HepG2 (cell line): ENCODE measurements around the gene ANKRD17. TPM values are rescaled to one million over a fixed set of nuclear protein-coding genes. Genes with fewer than 3 reads are reported as not detected.

Experiments
- ATAC-seq: fragments of 200-7000 bp; cut with Tn5 transposase; 3 replicates; pipeline ENCODE4 v1.9.1; 2020; ENCODE audit warnings: mild to moderate bottlenecking, moderate library complexity
- BruUV-seq: library from RNA; stranded (reverse); fragments of 400-500 nt; replicated peaks from 2 replicates; lab custom pipeline; 2021; lab: Mats Ljungman, UMichigan
- CTCF ChIA-PET: fragments of 300-600 bp; formaldehyde crosslinking; extraction: SDS; loops from one replicate; lab custom pipeline; 2021; ENCODE audit warnings: low total read pairs, inconsistent platforms, low intra/inter-chr PET ratio; lab: Yijun Ruan, JAX
- POLR2A ChIA-PET: fragments of 350-600 bp; sonication (Branson Sonifier 250); formaldehyde crosslinking; loops from one replicate; lab custom pipeline; 2020; ENCODE audit warnings: antibody characterized with exemption, inconsistent platforms; lab: Yijun Ruan, JAX
- DNase-seq: peaks from one replicate; pipeline ENCODE4 v3.0.0-alpha.2; 2015; ENCODE audit warnings: low spot score
- FAIRE-seq: peaks from 3 replicates; lab custom pipeline; 2011; peaks lifted over from hg19 to GRCh38; lab: Jason Lieb, UNC
- H2AFZ ChIP-seq: one replicate; pipeline ENCODE4 v1.6.1; 2011; ENCODE audit warnings: low read length, inconsistent platforms
- H3K27ac ChIP-seq: fragments of 300-600 bp; 3 replicates; pipeline ENCODE4 v1.8.0; 2011; ENCODE audit warnings: mixed run types, mild to moderate bottlenecking, mixed read lengths, low read length, inconsistent platforms; ENCODE audit not compliant: insufficient read depth; ENCODE audit errors: extremely low read length
- H3K27me3 ChIP-seq, 2 experiments: fragments of 200-600 bp in 1 of 2; 2 replicates in 1 of 2; 3 replicates in 1 of 2; pipeline versions ENCODE4 v1.6.0 to v1.8.0; 2011; ENCODE audit warnings: low read length in 2 of 2, mild to moderate bottlenecking in 2 of 2, moderate library complexity in 2 of 2, inconsistent platforms in 1 of 2; ENCODE audit not compliant: insufficient read depth in 2 of 2, control insufficient read depth in 1 of 2
- H3K36me3 ChIP-seq, 2 experiments: fragments of 200-600 bp in 1 of 2; replicated peaks in 1 of 2; 2 replicates in 1 of 2; 3 replicates in 1 of 2; pipeline versions ENCODE4 v1.5.1 to v1.8.0; 2011; ENCODE audit warnings: low read length in 2 of 2, inconsistent platforms in 1 of 2; ENCODE audit not compliant: insufficient read depth in 2 of 2, control insufficient read depth in 1 of 2
- H3K4me1 ChIP-seq: 2 replicates; pipeline ENCODE4 v1.5.1; 2012; ENCODE audit warnings: low read length, inconsistent platforms; ENCODE audit not compliant: insufficient read depth
- H3K4me2 ChIP-seq: 2 replicates; pipeline ENCODE4 v1.6.0; 2011; ENCODE audit warnings: low read depth, low read length, inconsistent platforms
- H3K4me3 ChIP-seq, 3 experiments: fragments of 200-600 bp in 1 of 3; sonication (generic), shearing (Covaris generic) in 1 of 3; replicated peaks in 1 of 3; 2 replicates each; pipeline ENCODE4 v1.5.1; 2011 to 2016; ENCODE audit warnings: low read length in 3 of 3, inconsistent platforms in 2 of 3, low read depth in 2 of 3, mild to moderate bottlenecking in 2 of 3, control low read depth in 1 of 3, mixed read lengths in 1 of 3; ENCODE audit not compliant: insufficient read depth in 1 of 3
- H3K79me2 ChIP-seq: one replicate; pipeline ENCODE4 v1.6.1; 2011; ENCODE audit warnings: low read length, inconsistent platforms; ENCODE audit not compliant: insufficient read depth
- H3K9ac ChIP-seq: 2 replicates; pipeline ENCODE4 v1.6.0; 2011; ENCODE audit warnings: mild to moderate bottlenecking, low read depth, low read length, inconsistent platforms; ENCODE audit not compliant: insufficient read depth
- H3K9me3 ChIP-seq: 2 replicates; pipeline ENCODE4 v1.5.1; 2012; ENCODE audit warnings: mild to moderate bottlenecking, low read length
- H4K20me1 ChIP-seq: 2 replicates; pipeline ENCODE4 v1.6.0; 2011; ENCODE audit warnings: inconsistent platforms, mild to moderate bottlenecking, low read length, moderate library complexity; ENCODE audit not compliant: insufficient read depth
- CBX2 ChIP-seq, 2 experiments: fragments of 200-600 bp in 1 of 2; sonication (generic); formaldehyde crosslinking in 1 of 2; IDR thresholded peaks; 2 replicates each; pipeline versions ENCODE4 v1.7.0 to v1.8.1; 2018 to 2022; ENCODE audit warnings: low read depth in 2 of 2, low read length in 1 of 2, mild to moderate bottlenecking in 1 of 2, missing genetic modification reagents in 1 of 2
- DNMT1 ChIP-seq: sonication (generic); formaldehyde crosslinking; IDR thresholded peaks from 2 replicates; pipeline ENCODE4 v1.5.1; 2020; ENCODE audit warnings: mild to moderate bottlenecking, missing genetic modification reagents
- FOXA1 ChIP-seq, 2 experiments: fragments of 450-650 bp in 1 of 2; sonication (generic) in 1 of 2; formaldehyde crosslinking in 1 of 2; IDR thresholded peaks; 2 replicates each; pipeline versions ENCODE4 v1.4.0 to v1.6.1; 2016 to 2020; ENCODE audit warnings: missing genetic modification reagents in 1 of 2
- IRF2 ChIP-seq: IDR thresholded peaks from 2 replicates; pipeline ENCODE4 v1.6.1; 2018; ENCODE audit warnings: missing genetic modification reagents, missing compliant biosample characterization
- IRX3 ChIP-seq: sonication (generic); formaldehyde crosslinking; IDR thresholded peaks from 2 replicates; pipeline ENCODE4 v1.8.1; 2023; ENCODE audit warnings: mild to moderate bottlenecking, low read depth, missing genetic modification reagents, borderline replicate concordance
- MAX ChIP-seq: IDR thresholded peaks from 2 replicates; pipeline ENCODE4 v1.6.1; 2012; ENCODE audit warnings: inconsistent platforms
- RELA ChIP-seq: sonication (generic); formaldehyde crosslinking; IDR thresholded peaks from 2 replicates; pipeline ENCODE4 v1.4.0; 2020; ENCODE audit warnings: missing genetic modification reagents
- TAF15 ChIP-seq: fragments of 200-400 bp; formaldehyde crosslinking; IDR thresholded peaks from one replicate; pipeline ENCODE4 v1.6.1; 2018; ENCODE audit warnings: mild to moderate bottlenecking, low read depth, low read length; ENCODE audit not compliant: poor library complexity, severe bottlenecking
- THAP8 ChIP-seq: sonication (generic); formaldehyde crosslinking; IDR thresholded peaks from 2 replicates; pipeline ENCODE4 v1.5.1; 2020; ENCODE audit warnings: missing genetic modification reagents, mild to moderate bottlenecking, borderline replicate concordance
- ZFP36L2 ChIP-seq: sonication (generic); formaldehyde crosslinking; IDR thresholded peaks from 2 replicates; pipeline ENCODE4 v1.4.0; 2020; ENCODE audit warnings: missing genetic modification reagents
- ZFP41 ChIP-seq: sonication (generic); formaldehyde crosslinking; IDR thresholded peaks from 2 replicates; pipeline ENCODE4 v1.4.0; 2020; ENCODE audit warnings: mild to moderate bottlenecking, missing genetic modification reagents, borderline replicate concordance
- ZKSCAN1 ChIP-seq: fragments of 150-350 bp; IDR thresholded peaks from 2 replicates; pipeline ENCODE4 v1.6.1; 2014; ENCODE audit warnings: low read length
- ZNF124 ChIP-seq: sonication (generic); formaldehyde crosslinking; IDR thresholded peaks from 2 replicates; pipeline ENCODE4 v1.4.0; 2020; ENCODE audit warnings: missing genetic modification reagents
- ZNF136 ChIP-seq: sonication (generic); formaldehyde crosslinking; IDR thresholded peaks from 2 replicates; pipeline ENCODE4 v1.8.1; 2022; ENCODE audit warnings: low read depth, mild to moderate bottlenecking, moderate library complexity, missing genetic modification reagents
- ZNF205 ChIP-seq: IDR thresholded peaks from 2 replicates; pipeline ENCODE4 v1.6.1; 2018; ENCODE audit warnings: missing biosample characterization, missing genetic modification reagents
- ZNF652 ChIP-seq: IDR thresholded peaks from 2 replicates; pipeline ENCODE4 v1.6.1; 2016; ENCODE audit warnings: low read depth, borderline replicate concordance
- ZNF816 ChIP-seq: sonication (generic); formaldehyde crosslinking; IDR thresholded peaks from 2 replicates; pipeline ENCODE4 v1.8.0; 2022; ENCODE audit warnings: missing genetic modification reagents, mild to moderate bottlenecking, borderline replicate concordance
- WGBS: methylation state at CpG from one replicate; pipeline ENCODE4 v1.1.6; 2017; ENCODE audit warnings: low lambda C conversion rate; 5-methylcytosine and 5-hydroxymethylcytosine counted together
- in situ Hi-C: cut with HindIII; loops from 2 replicates; pipeline ENCODE4 v1.10.0; 2017; ENCODE audit warnings: low pct_unique_long_range_greater_than_20kb; ENCODE audit not compliant: extremely low pct_ligation_motif_present
- intact Hi-C: fragments of 100-400 bp; cut with micrococcal nuclease; formaldehyde crosslinking; loops from one replicate; pipeline ENCODE4 v1.10.0; 2022; ENCODE audit not compliant: unreplicated experiment
- polyA plus RNA-seq, 8 experiments: library from polyadenylated mRNA; depleted of rRNA in 3 of 8; stranded (reverse) in 7 of 8; unstranded in 1 of 8; fragments of >200 nt; fragmentation: Illumina TruSeq in 4 of 8; extraction: Trizol in 4 of 8; gene quantifications; 2 replicates each; pipeline versions ENCODE4 v1.2.1 to v1.2.3, GENCODE V29; 2011 to 2016; ENCODE audit warnings: low read depth in 4 of 8, missing spikeins in 1 of 8, mixed read lengths in 1 of 8; ENCODE audit not compliant: insufficient read depth in 1 of 8
- total RNA-seq, 5 experiments: library from RNA; depleted of rRNA; stranded (reverse); fragments of >200 nt; fragmentation: Illumina TruSeq; extraction: Trizol; gene quantifications; 2 replicates each; pipeline ENCODE4 v1.2.3, GENCODE V29; 2016; ENCODE audit warnings: low read depth in 1 of 5
- TF ChIP-seq, protein P1 (sequence below): sonication (generic); formaldehyde crosslinking; IDR thresholded peaks from 2 replicates; pipeline ENCODE4 v1.4.0; 2020; ENCODE audit warnings: missing genetic modification reagents
- TF ChIP-seq, protein P2 (sequence below): IDR thresholded peaks from 2 replicates; pipeline ENCODE4 v1.6.1; 2016; ENCODE audit warnings: low read depth, borderline replicate concordance

ANKRD17 gene
- total and polyA plus RNA-seq, 2 of the 13 experiments (the other 11 are each of a cell fraction or from before 2014, with no cell fraction given), result 55.7 to 61.1 TPM

DNA sequence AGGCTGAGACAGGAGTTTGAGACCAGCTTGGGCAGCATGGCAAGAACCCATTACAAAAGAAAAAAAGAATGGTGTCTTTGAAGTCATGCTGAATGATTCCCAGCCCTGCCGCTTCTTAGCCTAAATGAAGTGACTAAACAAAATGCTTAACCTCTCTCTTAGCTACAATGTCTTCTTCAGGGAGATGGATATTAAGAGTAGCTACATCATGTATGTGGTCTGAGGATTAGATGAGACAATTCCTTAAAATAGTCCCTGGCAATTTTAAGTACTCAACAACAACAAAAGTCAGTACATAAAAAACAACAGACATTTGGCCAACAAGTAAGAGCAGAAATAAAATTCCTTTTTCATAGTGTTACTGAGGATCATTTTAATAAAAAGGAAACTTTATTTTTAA, 124.8 kb downstream of the ANKRD17 start:
- H3K36me3 ChIP-seq, result peaks cover 8 to 60% of the 10 kb centered on the region in 2 experiments
- H3K4me2 ChIP-seq, result no peak overlapping the region
- no peaks in the 10 kb centered on the region for H3K27me3 ChIP-seq
- no peak for ATAC-seq
- CTCF ChIA-PET, result no interaction called here
- H3K27ac ChIP-seq, result no peak overlapping the region
- TF ChIP-seq ZNF205 (CRISPR knock-in tag) (no peak), ZNF124 (CRISPR knock-in tag) (no peak), CBX2 (IDR thresholded peaks at IDR 0.05; ENCODE audit: low read depth, low read length) (no peak), CBX2 (CRISPR knock-in tag; IDR thresholded peaks at IDR 0.05; ENCODE audit: low read depth) (no peak), ZNF136 (CRISPR knock-in tag) (no peak), ZFP36L2 (no peak), ZFP41 (CRISPR knock-in tag) (no peak), RELA (CRISPR knock-in tag) (no peak), THAP8 (CRISPR knock-in tag) (no peak), MAX (no peak), FOXA1 (IDR thresholded peaks at IDR 0.05) (no peak), FOXA1 (CRISPR knock-in tag; IDR thresholded peaks at IDR 0.05) (no peak), ZNF652 (CRISPR knock-in tag) (no peak), IRX3 (CRISPR knock-in tag) (no peak), ZKSCAN1 (no peak), DNMT1 (CRISPR knock-in tag) (no peak), TAF15 (no peak), ZNF816 (CRISPR knock-in tag) (no peak), IRF2 (CRISPR knock-in tag) (no peak)
- TF ChIP-seq, protein P1, sequence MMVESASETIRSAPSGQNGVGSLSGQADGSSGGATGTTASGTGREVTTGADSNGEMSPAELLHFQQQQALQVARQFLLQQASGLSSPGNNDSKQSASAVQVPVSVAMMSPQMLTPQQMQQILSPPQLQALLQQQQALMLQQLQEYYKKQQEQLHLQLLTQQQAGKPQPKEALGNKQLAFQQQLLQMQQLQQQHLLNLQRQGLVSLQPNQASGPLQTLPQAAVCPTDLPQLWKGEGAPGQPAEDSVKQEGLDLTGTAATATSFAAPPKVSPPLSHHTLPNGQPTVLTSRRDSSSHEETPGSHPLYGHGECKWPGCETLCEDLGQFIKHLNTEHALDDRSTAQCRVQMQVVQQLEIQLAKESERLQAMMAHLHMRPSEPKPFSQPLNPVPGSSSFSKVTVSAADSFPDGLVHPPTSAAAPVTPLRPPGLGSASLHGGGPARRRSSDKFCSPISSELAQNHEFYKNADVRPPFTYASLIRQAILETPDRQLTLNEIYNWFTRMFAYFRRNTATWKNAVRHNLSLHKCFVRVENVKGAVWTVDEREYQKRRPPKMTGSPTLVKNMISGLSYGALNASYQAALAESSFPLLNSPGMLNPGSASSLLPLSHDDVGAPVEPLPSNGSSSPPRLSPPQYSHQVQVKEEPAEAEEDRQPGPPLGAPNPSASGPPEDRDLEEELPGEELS (CRISPR knock-in tag), result no peak
- TF ChIP-seq, protein P2, sequence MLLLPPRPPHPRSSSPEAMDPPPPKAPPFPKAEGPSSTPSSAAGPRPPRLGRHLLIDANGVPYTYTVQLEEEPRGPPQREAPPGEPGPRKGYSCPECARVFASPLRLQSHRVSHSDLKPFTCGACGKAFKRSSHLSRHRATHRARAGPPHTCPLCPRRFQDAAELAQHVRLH (CRISPR knock-in tag), result no peak
- TF ChIP-seq, all 625 proteins: peak for 0
- no TSS peak for BruUV-seq
- H3K79me2 ChIP-seq, result no peaks in the 10 kb centered on the region
- H3K9ac ChIP-seq, result no peak overlapping the region
- H3K9me3 ChIP-seq, result no peaks in the 10 kb centered on the region
- WGBS, result 93% methylated on average over 1 of the region's 1 CpG
- H3K4me3 ChIP-seq, result no peak overlapping the region
- FAIRE-seq (no peak), DNase-seq (no peak)
- H4K20me1 ChIP-seq, result no peaks in the 10 kb centered on the region
- POLR2A ChIA-PET, result no interaction called here
- intact Hi-C loops, result no loop called here
- H2AFZ ChIP-seq, result no peak overlapping the region
- in situ Hi-C loops, result no loop called here
- H3K4me1 ChIP-seq, result no peaks in the 10 kb centered on the region
